ENCODE measurements around the gene HSCB.
"Not testable (repeated sequence)": the region's sequence is repeated elsewhere in the genome, so short reads cannot be mapped to it uniquely, and the experiment has no call there.

The HSCB gene

DNA sequence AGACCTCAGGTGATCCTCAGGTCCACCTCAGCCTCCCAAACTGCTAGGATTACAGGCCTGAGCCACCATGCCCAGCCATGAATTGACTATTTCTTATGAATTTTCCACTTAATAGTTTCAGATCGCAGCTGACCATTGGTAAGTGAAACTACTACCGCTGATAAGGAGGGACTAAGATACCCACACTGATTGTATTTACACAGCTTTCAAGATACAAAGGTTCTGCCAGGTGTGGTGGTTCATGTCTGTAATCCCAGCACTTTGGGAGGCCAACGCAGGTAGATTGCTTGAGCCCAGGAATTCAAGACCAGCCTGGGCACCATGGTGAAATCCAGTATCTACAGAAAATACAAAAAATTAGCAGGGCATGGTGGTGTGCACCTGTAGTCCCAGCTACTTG lies 4.1 kb upstream of the HSCB start:
- intact Hi-C loops (cut with DNase I) = no loop called here
- no peak for DNase-seq

- intact Hi-C loops (cut with DNase I); DNase-seq: not testable (repeated sequence)
Measured at GRCh38 chr22:28738876-28739275, 3.0 kb upstream of the HSCB start.

DNA sequence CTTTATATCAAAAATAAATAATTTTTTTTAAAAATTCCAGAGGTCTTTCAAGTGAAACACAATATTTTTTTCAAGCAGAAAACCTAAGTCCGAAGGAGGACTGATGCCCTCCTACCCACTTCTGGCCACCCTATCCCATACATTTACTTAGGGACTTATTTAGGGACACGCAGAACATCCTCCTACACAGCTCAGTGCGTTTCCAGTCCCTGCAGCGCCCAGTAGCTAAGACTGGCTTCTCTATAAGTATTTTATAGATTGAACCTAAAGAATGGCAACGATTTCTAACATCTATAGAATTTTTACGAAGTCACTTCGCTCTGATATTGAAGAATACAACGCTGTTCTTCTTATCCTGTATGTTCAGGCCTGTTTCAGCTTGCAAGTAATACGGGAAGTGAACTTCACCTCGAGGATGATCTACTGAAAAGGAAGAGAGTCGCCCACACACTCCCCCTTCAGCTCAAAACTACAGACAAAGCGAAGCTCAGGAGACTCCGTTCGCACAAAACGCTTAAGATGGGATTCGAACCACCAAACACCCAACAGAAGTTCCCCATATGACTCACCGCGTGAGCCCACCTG lies 547 bp upstream of the HSCB start:
- DNase-seq = no peak
- intact Hi-C loops (cut with DNase I) = loop anchor here (5.0 kb wide), 1 partner anchor 59 kb away; no protein-coding TSS in a partner anchor

DNA sequence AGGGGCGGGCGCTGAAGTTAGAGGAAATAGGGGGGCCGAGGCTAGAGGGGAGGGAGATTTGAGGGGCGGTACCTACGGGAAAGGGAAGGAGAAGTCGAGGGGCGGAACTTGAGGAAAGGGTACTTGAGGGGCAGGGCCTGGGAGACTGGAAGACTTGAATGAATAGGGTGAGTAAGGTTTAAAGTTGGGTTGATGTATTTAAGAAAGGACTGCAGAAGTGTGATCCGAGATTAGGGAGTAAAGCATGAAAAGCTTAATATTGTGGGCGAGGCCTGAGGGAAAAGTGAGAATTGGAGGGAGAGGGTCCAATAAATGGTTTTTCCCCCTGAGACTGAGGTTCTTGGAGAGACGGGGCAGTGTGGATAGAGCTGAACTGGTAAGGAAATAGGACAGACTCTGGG lies 723 bp downstream of the HSCB start:
- DNase-seq = no peak
- intact Hi-C loops (cut with DNase I) = loop anchor here (1.0 to 5.0 kb wide), 2 partner anchors 30 to 60 kb away; partner anchors contain the start of gene CCDC117

DNA sequence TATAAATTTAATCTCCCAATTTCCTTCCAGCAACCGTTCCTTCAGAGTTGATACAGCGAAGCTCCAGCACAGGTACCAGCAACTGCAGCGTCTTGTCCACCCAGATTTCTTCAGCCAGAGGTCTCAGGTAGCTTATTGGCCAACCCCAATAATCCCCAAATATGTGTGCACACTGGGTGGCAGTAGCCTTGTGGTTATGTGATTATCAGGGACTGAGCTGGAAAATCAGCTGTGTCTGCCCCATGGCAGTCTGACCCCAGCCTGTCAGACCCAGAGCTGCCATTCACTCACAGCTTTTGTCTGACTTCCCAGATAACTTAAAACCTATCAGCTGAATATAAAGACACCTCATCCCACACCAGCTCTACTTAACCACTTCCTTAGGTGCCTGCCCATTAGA lies 2.0 kb downstream of the HSCB start:
- DNase-seq = no peak
- intact Hi-C loops (cut with DNase I) = loop anchor here (5.0 kb wide), 1 partner anchor 62 kb away; no protein-coding TSS in a partner anchor

- intact Hi-C loops (cut with DNase I) = no loop called here
- DNase-seq = no peak
Measured at GRCh38 chr22:28750471-28750881, 8.6 kb downstream of the HSCB start.

GRCh38 chr22:28754512-28754911 lies 12.7 kb downstream of the HSCB start:
- intact Hi-C loops (cut with DNase I); DNase-seq: not testable (repeated sequence)

DNA sequence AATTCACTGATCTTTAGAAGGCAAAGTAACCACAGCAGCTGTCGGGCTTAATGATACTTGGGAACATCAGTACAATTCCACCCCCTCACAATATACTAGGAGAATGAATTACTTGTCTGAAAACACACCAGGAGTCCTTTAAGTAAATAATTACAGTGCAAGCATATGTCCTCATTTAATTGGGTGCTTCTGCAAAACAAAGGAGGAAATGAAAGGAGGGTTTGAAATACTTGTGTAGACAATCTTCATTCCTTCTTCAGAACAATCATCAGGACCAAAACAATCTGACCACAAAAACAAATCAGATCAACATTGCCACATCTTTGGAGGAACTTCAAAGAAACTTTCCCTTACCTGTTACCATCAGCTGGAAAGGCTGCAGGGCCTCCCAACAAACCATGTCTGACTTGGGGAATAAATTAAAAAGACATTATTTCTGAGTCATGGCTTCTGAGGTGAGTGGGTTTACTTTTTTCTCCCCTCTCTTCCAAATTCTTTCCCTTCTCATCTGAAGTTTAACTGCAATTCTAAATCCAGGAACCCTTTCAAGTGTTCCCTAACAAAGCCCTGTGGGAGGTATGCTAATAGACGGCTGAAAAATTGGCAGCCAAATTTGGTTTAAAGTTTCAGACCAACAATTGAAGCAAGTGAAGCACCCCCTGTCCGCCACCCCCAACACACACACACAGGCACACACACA lies 18.2 kb downstream of the HSCB start:
- intact Hi-C loops (cut with DNase I) = no loop called here
- no peak for DNase-seq

DNA sequence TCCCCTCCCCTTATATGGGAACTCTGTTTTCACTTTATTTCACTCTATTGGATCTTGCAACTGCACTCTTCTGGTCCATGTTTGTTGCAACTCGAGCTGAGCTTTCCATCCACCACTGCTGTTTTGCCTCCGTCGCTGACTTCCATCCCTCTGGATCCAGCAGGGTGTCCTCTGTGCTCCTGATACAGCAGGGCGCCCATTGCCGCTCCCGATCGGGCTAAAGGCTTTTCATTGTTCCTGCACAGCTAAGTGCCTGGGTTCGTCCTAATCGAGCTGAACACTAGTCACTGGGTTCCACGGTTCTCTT lies 19.6 kb downstream of the HSCB start:
- DNase-seq = no peak

DNA sequence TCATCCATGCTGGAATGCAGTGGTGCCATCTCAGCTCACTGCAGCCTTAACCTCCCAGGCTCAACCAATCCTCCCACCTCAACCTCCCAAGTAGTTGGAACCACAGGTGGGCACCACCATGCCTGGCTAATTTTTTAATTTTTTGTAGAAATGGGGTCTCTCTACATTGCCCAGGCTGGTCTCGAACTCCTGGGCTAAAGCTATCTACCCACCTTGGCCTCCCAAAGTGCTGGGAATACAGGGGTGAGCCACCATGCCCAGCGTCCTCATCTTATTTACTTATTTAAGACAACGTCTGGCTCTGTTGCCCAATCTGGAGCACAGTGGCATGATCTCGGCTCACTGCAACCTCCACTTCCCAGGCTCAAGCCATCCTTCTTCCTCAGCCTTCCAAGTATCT lies 20.2 kb downstream of the HSCB start:
- intact Hi-C loops (cut with DNase I); DNase-seq: not testable (repeated sequence)

More for the DNA sequence above, 19.6 kb downstream of the HSCB start:
- intact Hi-C loops (cut with DNase I) = no loop called here

GRCh38 chr22:28766628-28767027 lies 24.8 kb downstream of the HSCB start:
- intact Hi-C loops (cut with DNase I) = no loop called here
- DNase-seq = no peak

- intact Hi-C loops (cut with DNase I) = no loop called here
- no peak for DNase-seq
Measured at GRCh38 chr22:28768701-28769393, 27.0 kb downstream of the HSCB start.

- intact Hi-C loops (cut with DNase I) = no loop called here
- DNase-seq = no peak
Measured at GRCh38 chr22:28769394-28770085, 27.7 kb downstream of the HSCB start.

DNA sequence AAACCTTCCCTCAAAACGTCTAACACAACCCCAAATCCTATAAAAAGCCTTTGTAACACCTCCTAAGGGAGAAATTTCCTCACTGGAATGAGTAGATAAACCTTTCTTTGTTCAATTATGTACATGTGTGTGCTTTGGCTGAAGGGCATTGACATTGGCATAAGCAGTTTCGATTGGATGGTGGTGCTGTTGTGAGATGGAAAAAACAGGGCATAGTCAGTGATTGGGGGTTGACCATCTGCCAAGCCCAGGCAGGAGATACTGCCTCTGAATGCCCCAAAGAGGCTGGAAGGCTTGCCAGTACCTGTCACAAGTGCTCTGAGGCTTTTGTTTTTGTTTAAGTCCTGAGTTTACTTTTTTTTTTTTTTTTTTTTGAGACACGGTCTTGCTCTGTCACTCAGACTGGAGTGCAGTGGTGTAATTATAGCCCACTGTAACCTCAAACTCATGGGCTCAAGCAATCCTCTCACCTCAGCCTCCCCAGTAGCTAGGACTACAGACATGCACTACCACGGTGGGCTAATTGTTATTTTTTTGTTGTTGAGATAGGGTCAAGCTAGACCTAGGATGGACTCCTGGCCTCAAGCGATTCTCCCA lies 29.5 kb downstream of the HSCB start:
- no peak for DNase-seq
- intact Hi-C loops (cut with DNase I) = no loop called here

GRCh38 chr22:28772633-28773460 lies 31.0 kb downstream of the HSCB start, which contains the start of gene CCDC117:
Gene CCDC117, plus strand, starts transcription at chr22:28772695. Its CDS starts 155 bp downstream, at chr22:28772850.
- intact Hi-C loops (cut with DNase I) = loop anchor here (1.0 kb wide), 1 partner anchor 31 kb away; the partner anchor contains the start of gene HSCB
- peak; percentile 95 to 99 (median 96) for DNase-seq

DNA sequence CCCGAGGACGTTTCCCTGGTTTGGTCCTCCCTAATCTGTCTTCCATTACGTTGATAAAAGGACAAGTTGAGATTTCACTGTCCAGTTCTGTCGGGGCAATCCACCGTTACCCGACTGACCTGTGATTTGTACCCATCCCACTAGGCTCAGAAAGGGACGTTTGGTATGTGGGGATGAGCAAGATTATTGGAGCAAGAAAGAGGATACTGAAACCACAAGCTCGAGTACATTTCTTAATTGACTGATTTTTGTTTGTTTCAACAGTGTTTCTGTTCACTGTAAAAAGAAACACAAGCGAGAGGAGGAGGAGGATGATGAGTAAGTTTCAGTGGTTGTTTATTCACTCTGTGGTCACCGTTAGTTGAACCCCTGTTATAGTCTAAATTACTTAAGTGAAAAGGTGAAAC lies 31.6 kb downstream of the HSCB start:
- intact Hi-C loops (cut with DNase I) = no loop called here
- no peak for DNase-seq

DNA sequence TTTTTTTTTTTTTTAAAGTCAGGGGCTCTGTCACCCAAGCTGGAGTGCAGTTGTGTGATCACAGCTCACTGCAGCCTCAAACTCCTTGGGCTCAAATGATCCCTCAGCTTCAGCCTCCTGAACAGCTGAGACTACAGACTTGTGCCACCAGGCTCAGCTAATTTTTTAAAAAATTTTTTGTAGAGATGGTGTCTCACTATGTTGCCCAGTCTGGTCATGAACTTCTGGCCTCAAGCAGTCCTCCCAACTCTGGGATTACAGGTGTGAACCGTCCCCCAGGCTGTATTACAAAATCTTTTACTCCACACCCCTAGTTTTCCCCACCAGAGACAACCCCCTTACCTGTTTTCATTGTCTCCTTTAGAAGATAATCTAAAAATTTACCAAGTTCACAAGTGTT lies 32.5 kb downstream of the HSCB start:
- intact Hi-C loops (cut with DNase I) = no loop called here

DNA sequence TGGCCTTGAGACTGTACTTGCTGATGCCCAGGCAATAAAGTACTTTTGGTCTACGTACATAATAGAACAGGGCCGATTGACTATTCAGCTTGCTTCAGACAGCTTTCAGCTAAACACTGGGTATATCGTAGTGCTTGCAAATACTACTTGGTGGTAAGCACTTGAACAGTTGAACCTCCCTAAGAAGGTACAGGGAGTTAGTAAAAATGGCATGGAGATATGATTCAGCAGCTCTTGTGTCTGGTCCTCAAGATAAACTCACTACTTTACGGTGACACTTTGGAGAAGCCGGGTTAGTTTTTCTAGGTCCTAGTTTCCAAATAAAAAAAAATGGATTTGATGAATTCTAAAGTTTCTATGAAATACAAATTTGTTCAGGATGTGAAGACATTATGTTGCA lies 38.0 kb downstream of the HSCB start:
- no peak for DNase-seq
- intact Hi-C loops (cut with DNase I) = no loop called here

More for the DNA sequence above, 32.5 kb downstream of the HSCB start:
- DNase-seq = no peak

DNA sequence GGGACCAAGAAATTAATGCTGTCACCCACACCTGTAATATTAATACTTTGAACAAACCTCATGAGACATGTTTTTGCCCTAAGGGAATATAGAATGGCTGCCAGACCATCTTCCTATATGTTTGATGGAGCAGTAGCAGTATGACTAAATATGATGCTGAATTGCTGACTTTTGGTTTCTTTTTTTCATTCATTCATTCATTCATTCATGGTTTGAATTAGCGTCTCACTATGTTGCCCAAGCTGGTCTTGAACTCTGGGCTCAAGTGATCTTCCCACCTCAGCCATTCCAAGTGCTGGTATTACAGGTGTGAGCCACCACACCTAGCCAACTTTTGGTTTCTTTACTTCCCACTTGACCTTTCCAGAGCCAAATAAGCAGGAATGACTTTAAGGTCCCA lies 38.5 kb downstream of the HSCB start:
- DNase-seq = no peak
- intact Hi-C loops (cut with DNase I) = no loop called here
